Stimulated activated effector memory CD8-positive, alpha-beta T cell treated with anti-CD3 and anti-CD28 coated beads, Interleukin-12 subunit alpha, Interleukin-12 subunit beta, amount 100 ng/mL, for 72 hours (primary cell): ENCODE data around the gene PIP4K2A.

Experiments used
- ATAC-seq: fragments of 150-1000 bp; cut with Tn5 transposase; 2 replicates; pipeline ENCODE4 v1.10.0; 2021
- DNase-seq, 2 donors: peaks; one replicate each; pipeline ENCODE4 v3.0.0; 2021 to 2022; ENCODE audit warnings: low spot score in 2 of 2
- H3K27ac Mint-ChIP-seq: one replicate; pipeline ENCODE4 v1.8.0; 2022; ENCODE audit warnings: mild to moderate bottlenecking, mixed read lengths
- H3K36me3 Mint-ChIP-seq: one replicate; pipeline ENCODE4 v1.8.0; 2022; ENCODE audit warnings: mild to moderate bottlenecking, mixed read lengths
- H3K4me1 Mint-ChIP-seq: one replicate; pipeline ENCODE4 v1.8.0; 2022; ENCODE audit warnings: mixed read lengths
- H3K4me3 Mint-ChIP-seq: one replicate; pipeline ENCODE4 v1.8.0; 2022; ENCODE audit warnings: mild to moderate bottlenecking, mixed read lengths
- H3K9me3 Mint-ChIP-seq: one replicate; pipeline ENCODE4 v1.8.0; 2022; ENCODE audit warnings: mixed read lengths

The PIP4K2A gene

GRCh38 chr10:22609251-22609650 is 105.1 kb downstream of the PIP4K2A start:
- no peak for DNase-seq
- H3K4me1 Mint-ChIP-seq: peaks cover 90% of the 10 kb centered on the region
- no peaks in the 10 kb centered on the region for H3K9me3 Mint-ChIP-seq
- no peak for ATAC-seq
- H3K4me3 Mint-ChIP-seq: no peak overlapping the region
- H3K27ac Mint-ChIP-seq: peak overlapping the region; percentile 93
- peaks cover 61% of the 10 kb centered on the region for H3K36me3 Mint-ChIP-seq

GRCh38 chr10:22607261-22607660 is 107.1 kb downstream of the PIP4K2A start:
- H3K36me3 Mint-ChIP-seq: peaks cover 67% of the 10 kb centered on the region

GRCh38 chr10:22606164-22606614 is 108.2 kb downstream of the PIP4K2A start:
- Mint-ChIP-seq H3K9me3 (no peaks in the 10 kb centered on the region), H3K27ac (peak overlapping the region; percentile 88), H3K36me3 (peaks cover 74% of the 10 kb centered on the region), H3K4me3 (peak overlapping the region; percentile 66), H3K4me1 (peaks cover 84% of the 10 kb centered on the region)
- no peak for DNase-seq
- peak; percentile 85 for ATAC-seq

More at GRCh38 chr10:22607261-22607660, 107.1 kb downstream of the PIP4K2A start:
- H3K9me3 Mint-ChIP-seq: no peaks in the 10 kb centered on the region
- H3K4me3 Mint-ChIP-seq: peak overlapping the region; percentile 26
- DNase-seq (no peak), ATAC-seq (no peak)
- H3K4me1 Mint-ChIP-seq: peaks cover 84% of the 10 kb centered on the region
- H3K27ac Mint-ChIP-seq: peak overlapping the region; percentile 88

GRCh38 chr10:22605168-22605567 is 109.2 kb downstream of the PIP4K2A start:
- Mint-ChIP-seq H3K4me1 (peaks cover 84% of the 10 kb centered on the region), H3K9me3 (no peaks in the 10 kb centered on the region), H3K36me3 (peaks cover 74% of the 10 kb centered on the region), H3K4me3 (peak overlapping the region; percentile 66), H3K27ac (peak overlapping the region; percentile 88)
- DNase-seq: no peak
- peak; percentile 72 for ATAC-seq

- ATAC-seq: no peak
- Mint-ChIP-seq H3K27ac (peak overlapping the region; percentile 88), H3K4me1 (peaks cover 84% of the 10 kb centered on the region), H3K4me3 (peak overlapping the region; percentile 66), H3K36me3 (peaks cover 72% of the 10 kb centered on the region), H3K9me3 (no peaks in the 10 kb centered on the region)
- DNase-seq: no peak
Measured at GRCh38 chr10:22604344-22605126, 109.8 kb downstream of the PIP4K2A start.

GRCh38 chr10:22603581-22603980 is 110.8 kb downstream of the PIP4K2A start:
- H3K36me3 Mint-ChIP-seq: peaks cover 71% of the 10 kb centered on the region
- ATAC-seq (no peak), DNase-seq (no peak)
- H3K9me3 Mint-ChIP-seq: no peaks in the 10 kb centered on the region
- H3K27ac Mint-ChIP-seq: no peak overlapping the region
- peaks cover 88% of the 10 kb centered on the region for H3K4me1 Mint-ChIP-seq
- H3K4me3 Mint-ChIP-seq: no peak overlapping the region

- Mint-ChIP-seq H3K36me3 (peaks cover 64% of the 10 kb centered on the region), H3K27ac (peak overlapping the region; percentile 78), H3K9me3 (no peaks in the 10 kb centered on the region), H3K4me1 (peaks cover 91% of the 10 kb centered on the region), H3K4me3 (peak overlapping the region; percentile 36)
- ATAC-seq (no peak), DNase-seq (no peak)
Measured at GRCh38 chr10:22601618-22602017, 112.8 kb downstream of the PIP4K2A start.

- H3K27ac Mint-ChIP-seq: peak overlapping the region; percentile 95
- ATAC-seq: no peak
- no peaks in the 10 kb centered on the region for H3K9me3 Mint-ChIP-seq
- peaks cover 81% of the 10 kb centered on the region for H3K4me1 Mint-ChIP-seq
- no peak for DNase-seq
- H3K4me3 Mint-ChIP-seq: peak overlapping the region; percentile 36
- H3K36me3 Mint-ChIP-seq: peaks cover 50% of the 10 kb centered on the region
Measured at GRCh38 chr10:22599636-22600228, 114.6 kb downstream of the PIP4K2A start.

- peak overlapping the region; percentile 95 for H3K27ac Mint-ChIP-seq
- peaks cover 77% of the 10 kb centered on the region for H3K4me1 Mint-ChIP-seq
- H3K36me3 Mint-ChIP-seq: peaks cover 50% of the 10 kb centered on the region
- peak; percentile 52 for ATAC-seq
- H3K9me3 Mint-ChIP-seq: no peaks in the 10 kb centered on the region
- peak overlapping the region; percentile 17 for H3K4me3 Mint-ChIP-seq
- DNase-seq: no peak
Measured at GRCh38 chr10:22599048-22599561, 115.3 kb downstream of the PIP4K2A start.

- H3K4me1 Mint-ChIP-seq: peaks cover 76% of the 10 kb centered on the region
- peaks cover 54% of the 10 kb centered on the region for H3K36me3 Mint-ChIP-seq
- H3K27ac Mint-ChIP-seq: peak overlapping the region; percentile 95
- H3K9me3 Mint-ChIP-seq: no peaks in the 10 kb centered on the region
- no peak for DNase-seq
- no peak for ATAC-seq
- peak overlapping the region; percentile 17 for H3K4me3 Mint-ChIP-seq
Measured at GRCh38 chr10:22598478-22598877, 115.9 kb downstream of the PIP4K2A start.

- DNase-seq (no peak), ATAC-seq (peak; percentile 92)
- H3K36me3 Mint-ChIP-seq: peaks cover 59% of the 10 kb centered on the region
Measured at GRCh38 chr10:22597138-22597537, 117.2 kb downstream of the PIP4K2A start.

GRCh38 chr10:22593636-22594198 is 120.7 kb downstream of the PIP4K2A start:
- H3K4me1 Mint-ChIP-seq: peaks cover 58% of the 10 kb centered on the region
- no peaks in the 10 kb centered on the region for H3K9me3 Mint-ChIP-seq
- no peak for ATAC-seq
- peaks cover 62% of the 10 kb centered on the region for H3K36me3 Mint-ChIP-seq
- no peak for DNase-seq
- peak overlapping the region; percentile 94 for H3K27ac Mint-ChIP-seq
- no peak overlapping the region for H3K4me3 Mint-ChIP-seq

More at GRCh38 chr10:22597138-22597537, 117.2 kb downstream of the PIP4K2A start:
- Mint-ChIP-seq H3K27ac (peak overlapping the region; percentile 95), H3K4me1 (peaks cover 79% of the 10 kb centered on the region), H3K4me3 (peak overlapping the region; percentile 50), H3K9me3 (no peaks in the 10 kb centered on the region)

- no peak for ATAC-seq
- H3K4me1 Mint-ChIP-seq: peaks cover 51% of the 10 kb centered on the region
- H3K36me3 Mint-ChIP-seq: peaks cover 65% of the 10 kb centered on the region
- DNase-seq: no peak
- H3K9me3 Mint-ChIP-seq: no peaks in the 10 kb centered on the region
- peak overlapping the region; percentile 94 for H3K27ac Mint-ChIP-seq
- no peak overlapping the region for H3K4me3 Mint-ChIP-seq
Measured at GRCh38 chr10:22593026-22593425, 121.4 kb downstream of the PIP4K2A start.

GRCh38 chr10:22589851-22590514 is 124.4 kb downstream of the PIP4K2A start:
- peaks cover 86% of the 10 kb centered on the region for H3K36me3 Mint-ChIP-seq
- peak overlapping the region; percentile 58 for H3K27ac Mint-ChIP-seq
- H3K4me1 Mint-ChIP-seq: peaks cover 37% of the 10 kb centered on the region
- ATAC-seq (no peak), DNase-seq (no peak)
- no peaks in the 10 kb centered on the region for H3K9me3 Mint-ChIP-seq
- H3K4me3 Mint-ChIP-seq: no peak overlapping the region

GRCh38 chr10:22588462-22588861 is 125.9 kb downstream of the PIP4K2A start:
- no peak overlapping the region for H3K27ac Mint-ChIP-seq
- H3K4me1 Mint-ChIP-seq: peaks cover 41% of the 10 kb centered on the region
- no peaks in the 10 kb centered on the region for H3K9me3 Mint-ChIP-seq
- no peak for ATAC-seq
- H3K36me3 Mint-ChIP-seq: peaks cover 95% of the 10 kb centered on the region
- no peak for DNase-seq
- no peak overlapping the region for H3K4me3 Mint-ChIP-seq
